Measurements from ENCODE around the gene KCTD6.

KCTD6 gene

DNA sequence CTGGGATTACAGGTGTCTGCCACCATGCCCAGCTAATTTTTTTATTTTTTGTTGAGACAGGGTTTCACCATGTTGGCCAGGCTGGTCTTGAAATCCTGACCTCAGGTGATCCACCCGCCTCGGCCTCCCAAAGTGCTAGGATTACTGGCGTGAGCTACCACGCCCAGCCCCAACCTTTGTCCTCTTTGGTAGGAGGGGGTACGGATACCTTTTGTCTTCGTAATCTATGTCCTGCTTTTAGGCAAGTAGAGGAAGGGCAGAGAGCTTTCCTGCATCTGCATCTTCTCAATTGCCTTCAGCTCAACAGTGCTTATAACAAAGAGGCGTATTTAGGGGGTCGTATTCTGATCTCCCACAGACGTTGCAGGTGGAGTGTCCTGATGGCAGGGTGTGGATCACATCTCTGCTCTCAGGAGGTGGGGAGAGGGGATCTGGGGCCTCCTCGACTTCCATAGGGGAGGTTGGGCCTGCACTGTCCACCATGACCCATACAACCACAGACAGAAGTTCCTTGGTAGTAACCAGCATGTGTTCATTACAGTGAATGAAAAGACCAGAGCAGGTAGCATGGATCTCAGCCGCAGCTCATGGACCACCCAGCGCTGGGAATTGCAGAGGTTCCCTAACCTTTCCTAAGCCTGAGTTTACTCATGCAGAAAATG is 21.4 kb upstream of the KCTD6 start:
- H3K4me1 ChIP-seq (ENCODE audit: control insufficient read depth in 5 of 5, insufficient read depth in 5 of 5, low read length in 5 of 5): peaks cover 0 to 12% (median 0%) of the 10 kb centered on the region in 5 donors
- H3K27me3 ChIP-seq (ENCODE audit: control insufficient read depth in 5 of 5, insufficient read depth in 4 of 5, low read length in 5 of 5): no peaks in the 10 kb centered on the region
- no peaks in the 10 kb centered on the region for H3K9me3 ChIP-seq (ENCODE audit: control insufficient read depth in 5 of 5, low read length in 5 of 5)
- no peaks in the 10 kb centered on the region for H3K36me3 ChIP-seq (ENCODE audit: control insufficient read depth in 5 of 5, insufficient read depth in 5 of 5, low read length in 5 of 5)
- no peak overlapping the region for H3K9ac ChIP-seq (ENCODE audit: low read length in 5 of 5)
- no peak overlapping the region for H3K4me3 ChIP-seq (ENCODE audit: low read depth in 1 of 5, low read length in 5 of 5)
- no peak overlapping the region for H3K27ac ChIP-seq (ENCODE audit: low read depth, low read length)

DNA sequence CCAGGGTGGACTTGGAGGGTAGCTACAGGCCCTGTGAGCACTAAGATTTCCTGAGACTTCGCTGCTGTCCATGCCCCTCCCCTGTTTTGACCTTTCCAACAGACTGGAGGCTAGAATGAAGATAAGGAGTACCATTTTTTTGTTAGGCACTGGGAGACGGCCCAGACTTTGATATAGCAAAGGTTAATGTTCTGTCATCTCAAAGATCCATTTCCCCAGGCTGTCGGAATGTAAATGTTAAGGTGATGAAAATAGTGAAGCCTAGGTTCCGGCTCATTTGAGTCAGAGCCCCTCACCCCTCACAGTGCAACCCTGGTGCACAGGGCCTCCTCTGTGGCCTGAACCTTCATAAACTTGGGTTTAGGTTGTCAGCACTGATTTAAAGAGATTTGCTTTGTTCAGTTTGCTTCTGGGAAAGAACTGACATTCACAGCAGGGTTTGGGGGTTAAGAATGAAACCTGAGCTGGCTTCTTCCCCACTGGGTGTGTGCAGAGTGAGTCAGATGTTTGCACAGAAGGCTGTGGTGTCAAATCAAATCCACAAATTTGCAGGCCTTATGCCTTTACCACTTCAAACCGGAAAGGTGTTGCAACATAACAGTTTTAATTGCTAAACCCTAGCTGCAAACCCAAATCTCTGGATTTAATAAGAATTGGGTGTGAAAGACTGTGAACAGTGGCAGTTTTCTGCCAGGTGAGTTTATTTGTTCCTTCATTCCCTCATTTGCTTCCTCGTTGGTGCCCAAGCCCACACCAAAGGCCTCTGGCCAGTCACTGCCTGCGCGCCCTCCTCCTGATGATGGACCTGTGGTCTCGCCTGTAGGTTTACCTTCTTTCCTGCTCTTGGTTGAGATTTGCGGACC is 20.6 kb upstream of the KCTD6 start:
- Histone ChIP-seq H3K27me3 (ENCODE audit: control insufficient read depth in 5 of 5, insufficient read depth in 4 of 5, low read length in 5 of 5) (no peaks in the 10 kb centered on the region), H3K4me1 (ENCODE audit: control insufficient read depth in 5 of 5, insufficient read depth in 5 of 5, low read length in 5 of 5) (peaks cover 0 to 12% (median 0%) of the 10 kb centered on the region in 5 donors), H3K36me3 (ENCODE audit: control insufficient read depth in 5 of 5, insufficient read depth in 5 of 5, low read length in 5 of 5) (no peaks in the 10 kb centered on the region), H3K9ac (ENCODE audit: low read length in 5 of 5) (no peak overlapping the region), H3K9me3 (ENCODE audit: control insufficient read depth in 5 of 5, low read length in 5 of 5) (no peaks in the 10 kb centered on the region), H3K4me3 (ENCODE audit: low read depth in 1 of 5, low read length in 5 of 5) (no peak overlapping the region), H3K27ac (ENCODE audit: low read depth, low read length) (no peak overlapping the region)

DNA sequence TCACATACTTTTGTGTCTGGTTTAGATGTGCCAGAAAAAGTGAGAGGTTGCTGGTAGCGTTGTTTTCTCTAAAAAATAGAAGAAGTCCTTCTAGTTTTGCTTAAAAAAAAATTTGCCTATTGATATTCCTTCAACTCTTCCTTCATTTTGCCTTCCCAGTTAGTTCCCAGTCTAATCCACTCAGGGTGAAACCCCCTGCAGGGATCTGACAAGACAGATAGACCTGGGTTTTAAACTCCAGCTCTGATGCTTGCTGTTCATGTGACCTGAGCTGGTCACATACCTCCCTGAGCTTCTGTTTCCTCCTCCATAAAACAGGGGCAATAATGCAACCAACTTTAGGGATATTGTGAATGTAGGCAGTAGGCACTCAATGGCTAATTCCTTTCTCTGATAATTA is 18.6 kb upstream of the KCTD6 start:
- no peak overlapping the region for H3K4me3 ChIP-seq (ENCODE audit: low read depth in 1 of 5, low read length in 5 of 5)
- H3K4me1 ChIP-seq (ENCODE audit: control insufficient read depth in 5 of 5, insufficient read depth in 5 of 5, low read length in 5 of 5): peaks cover 0 to 12% (median 0%) of the 10 kb centered on the region in 5 donors
- no peak overlapping the region for H3K27ac ChIP-seq (ENCODE audit: low read depth, low read length)
- H3K27me3 ChIP-seq (ENCODE audit: control insufficient read depth in 5 of 5, insufficient read depth in 4 of 5, low read length in 5 of 5): no peaks in the 10 kb centered on the region
- no peaks in the 10 kb centered on the region for H3K36me3 ChIP-seq (ENCODE audit: control insufficient read depth in 5 of 5, insufficient read depth in 5 of 5, low read length in 5 of 5)
- H3K9ac ChIP-seq (ENCODE audit: low read length in 5 of 5): no peak overlapping the region
- H3K9me3 ChIP-seq (ENCODE audit: control insufficient read depth in 5 of 5, low read length in 5 of 5): no peaks in the 10 kb centered on the region

DNA sequence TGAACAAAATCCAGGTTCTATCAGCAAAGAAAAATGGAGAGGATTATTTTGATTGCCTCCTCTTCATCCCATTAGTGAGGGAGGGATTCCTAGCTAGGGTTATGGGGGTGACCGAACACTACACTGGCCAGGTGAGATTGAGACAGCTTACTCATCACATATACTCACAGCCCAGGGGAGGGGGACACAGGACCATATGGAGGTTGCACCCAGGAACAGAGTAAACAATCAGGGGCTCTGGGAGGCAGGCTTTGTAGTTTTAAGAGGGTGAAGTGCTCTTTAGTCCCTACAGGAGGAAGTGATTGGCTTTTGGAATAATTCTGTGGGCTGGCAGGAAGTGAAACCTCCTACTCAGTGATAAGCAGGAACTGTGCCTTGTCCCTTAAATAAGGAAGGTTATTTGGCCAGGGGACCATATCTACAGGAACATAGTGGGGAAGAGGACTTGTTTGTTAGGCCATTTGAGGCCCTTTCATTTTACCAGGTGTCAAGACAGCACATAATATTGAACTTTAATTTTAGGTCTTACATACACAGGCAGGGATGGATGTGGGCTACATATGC is 17.5 kb upstream of the KCTD6 start:
- no peaks in the 10 kb centered on the region for H3K27me3 ChIP-seq (ENCODE audit: control insufficient read depth in 5 of 5, insufficient read depth in 4 of 5, low read length in 5 of 5)
- H3K9ac ChIP-seq (ENCODE audit: low read length in 5 of 5): no peak overlapping the region
- no peak overlapping the region for H3K27ac ChIP-seq (ENCODE audit: low read depth, low read length)
- no peaks in the 10 kb centered on the region for H3K36me3 ChIP-seq (ENCODE audit: control insufficient read depth in 5 of 5, insufficient read depth in 5 of 5, low read length in 5 of 5)
- H3K4me3 ChIP-seq (ENCODE audit: low read depth in 1 of 5, low read length in 5 of 5): no peak overlapping the region
- no peaks in the 10 kb centered on the region for H3K9me3 ChIP-seq (ENCODE audit: control insufficient read depth in 5 of 5, low read length in 5 of 5)
- H3K4me1 ChIP-seq (ENCODE audit: control insufficient read depth in 5 of 5, insufficient read depth in 5 of 5, low read length in 5 of 5): peaks cover 0 to 12% (median 0%) of the 10 kb centered on the region in 5 donors

DNA sequence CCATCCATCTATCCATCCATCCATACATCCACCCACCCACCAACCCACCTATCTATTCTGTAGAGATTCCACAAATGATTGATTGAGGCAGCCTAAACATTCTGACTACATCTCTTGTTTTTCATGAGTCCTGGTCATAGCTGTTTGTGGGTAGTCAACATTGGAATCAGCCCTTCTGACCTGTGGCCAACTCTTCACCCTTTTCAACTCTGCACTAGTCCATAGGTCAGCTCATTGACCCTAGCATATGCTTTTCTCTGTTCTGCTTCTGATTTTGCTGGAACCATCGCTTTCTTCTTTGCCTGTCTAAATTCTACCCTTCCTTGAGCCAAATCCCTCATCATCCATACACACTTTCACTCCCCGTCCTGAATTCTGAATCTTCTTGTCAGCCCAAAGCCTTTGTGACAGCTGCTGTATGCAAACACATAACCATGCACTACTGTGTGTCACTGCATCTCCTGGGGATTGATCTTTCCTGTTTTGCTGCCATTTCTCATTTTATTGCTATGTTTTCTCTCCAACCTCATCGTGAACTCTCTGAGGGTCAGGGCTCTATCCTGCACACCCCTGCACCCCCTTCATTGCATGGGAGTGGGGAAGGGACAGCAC is 16.8 kb upstream of the KCTD6 start:
- H3K4me1 ChIP-seq (ENCODE audit: control insufficient read depth in 5 of 5, insufficient read depth in 5 of 5, low read length in 5 of 5): peaks cover 0 to 12% (median 0%) of the 10 kb centered on the region in 5 donors

DNA sequence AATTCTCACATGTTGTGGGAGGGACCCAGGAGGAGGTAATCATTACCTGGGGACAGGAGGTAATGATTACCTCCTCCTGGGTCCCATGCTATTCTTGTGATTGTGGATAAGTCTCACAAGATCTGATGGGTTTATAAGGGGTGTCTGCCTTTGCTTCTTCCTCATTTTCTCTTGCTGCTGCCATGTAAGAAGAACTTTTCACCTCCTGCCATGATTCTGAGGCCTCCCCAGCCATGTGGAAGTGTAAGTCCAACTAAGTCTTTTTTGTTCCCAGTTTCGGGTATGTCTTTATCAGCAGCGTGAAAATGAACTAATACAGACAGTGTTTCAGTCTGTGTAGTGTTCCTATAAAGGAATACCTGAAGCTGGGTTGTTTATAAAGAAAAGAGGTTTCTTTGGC is 13.1 kb upstream of the KCTD6 start:
- no peaks in the 10 kb centered on the region for H3K27me3 ChIP-seq (ENCODE audit: control insufficient read depth in 5 of 5, insufficient read depth in 4 of 5, low read length in 5 of 5)
- H3K9me3 ChIP-seq (ENCODE audit: control insufficient read depth in 5 of 5, low read length in 5 of 5): no peaks in the 10 kb centered on the region
- H3K9ac ChIP-seq (ENCODE audit: low read length in 5 of 5): no peak overlapping the region
- H3K4me3 ChIP-seq (ENCODE audit: low read depth in 1 of 5, low read length in 5 of 5): no peak overlapping the region
- no peak overlapping the region for H3K27ac ChIP-seq (ENCODE audit: low read depth, low read length)
- H3K36me3 ChIP-seq (ENCODE audit: control insufficient read depth in 5 of 5, insufficient read depth in 5 of 5, low read length in 5 of 5): no peaks in the 10 kb centered on the region
- peaks cover 0 to 12% (median 0%) of the 10 kb centered on the region in 5 donors for H3K4me1 ChIP-seq (ENCODE audit: control insufficient read depth in 5 of 5, insufficient read depth in 5 of 5, low read length in 5 of 5)

More for the DNA sequence above, 16.8 kb upstream of the KCTD6 start:
- Histone ChIP-seq H3K27ac (ENCODE audit: low read depth, low read length) (no peak overlapping the region), H3K9ac (ENCODE audit: low read length in 5 of 5) (no peak overlapping the region), H3K9me3 (ENCODE audit: control insufficient read depth in 5 of 5, low read length in 5 of 5) (no peaks in the 10 kb centered on the region), H3K36me3 (ENCODE audit: control insufficient read depth in 5 of 5, insufficient read depth in 5 of 5, low read length in 5 of 5) (no peaks in the 10 kb centered on the region), H3K4me3 (ENCODE audit: low read depth in 1 of 5, low read length in 5 of 5) (no peak overlapping the region), H3K27me3 (ENCODE audit: control insufficient read depth in 5 of 5, insufficient read depth in 4 of 5, low read length in 5 of 5) (no peaks in the 10 kb centered on the region)

DNA sequence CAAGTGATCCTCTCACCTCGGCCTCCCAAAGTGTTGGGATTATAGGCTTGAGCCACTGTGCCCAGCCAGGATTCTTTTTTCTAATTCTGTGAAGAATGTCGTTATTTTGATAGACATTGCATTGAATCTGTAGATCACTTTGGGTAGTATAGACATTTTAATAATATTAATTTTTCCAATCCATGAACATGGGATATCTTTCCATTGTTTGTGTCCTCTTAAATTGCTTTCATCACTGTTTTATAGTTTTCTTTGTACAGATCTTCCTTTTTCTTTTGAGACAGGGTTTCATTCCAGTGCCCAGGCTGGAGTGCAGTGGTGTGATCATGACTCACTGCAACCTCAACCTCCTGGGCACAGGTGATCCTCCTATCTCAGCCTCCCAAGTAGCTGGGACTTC is 11.6 kb upstream of the KCTD6 start:
- Histone ChIP-seq H3K9me3 (ENCODE audit: control insufficient read depth in 5 of 5, low read length in 5 of 5) (no peaks in the 10 kb centered on the region), H3K27ac (ENCODE audit: low read depth, low read length) (no peak overlapping the region), H3K27me3 (ENCODE audit: control insufficient read depth in 5 of 5, insufficient read depth in 4 of 5, low read length in 5 of 5) (no peaks in the 10 kb centered on the region), H3K9ac (ENCODE audit: low read length in 5 of 5) (no peak overlapping the region), H3K4me3 (ENCODE audit: low read depth in 1 of 5, low read length in 5 of 5) (no peak overlapping the region), H3K36me3 (ENCODE audit: control insufficient read depth in 5 of 5, insufficient read depth in 5 of 5, low read length in 5 of 5) (no peaks in the 10 kb centered on the region), H3K4me1 (ENCODE audit: control insufficient read depth in 5 of 5, insufficient read depth in 5 of 5, low read length in 5 of 5) (peaks cover 0 to 14% (median under 1%) of the 10 kb centered on the region in 5 donors)

DNA sequence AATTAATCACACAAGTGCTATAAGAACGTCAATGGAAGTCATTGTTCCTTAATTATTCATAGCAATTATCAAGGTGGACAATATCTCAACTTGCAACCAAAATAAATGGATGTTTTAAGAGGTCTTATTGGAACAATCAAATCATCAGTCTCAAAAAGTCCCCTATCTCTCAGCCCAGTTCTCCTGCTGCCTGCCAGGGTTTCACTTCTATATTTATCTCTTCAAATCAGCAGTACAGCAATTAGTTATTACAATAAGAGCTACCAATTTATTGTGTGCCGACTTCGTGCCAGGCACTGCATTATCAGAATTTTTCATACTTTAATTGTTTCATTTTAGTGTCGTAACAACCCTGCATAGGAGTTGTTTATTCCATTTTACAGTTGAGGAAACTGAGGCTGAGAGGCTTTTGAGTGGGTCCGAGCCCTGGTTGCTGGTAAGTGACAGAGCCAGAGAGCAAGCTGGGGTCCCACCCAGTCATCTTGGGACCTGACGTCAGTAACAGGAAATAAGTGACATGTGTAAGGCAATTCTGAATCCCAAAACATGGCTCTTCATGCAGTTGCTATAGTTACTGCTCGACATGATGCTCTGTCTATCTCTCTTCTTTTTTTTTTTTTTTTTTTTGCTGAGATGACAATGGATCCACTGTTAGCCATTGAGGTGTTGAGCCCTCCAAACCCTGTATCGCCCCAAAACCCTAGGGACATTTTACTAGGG is 8.8 kb upstream of the KCTD6 start:
- peaks cover 3 to 23% (median 10%) of the 10 kb centered on the region in 5 donors for H3K4me1 ChIP-seq (ENCODE audit: control insufficient read depth in 5 of 5, insufficient read depth in 5 of 5, low read length in 5 of 5)

DNA sequence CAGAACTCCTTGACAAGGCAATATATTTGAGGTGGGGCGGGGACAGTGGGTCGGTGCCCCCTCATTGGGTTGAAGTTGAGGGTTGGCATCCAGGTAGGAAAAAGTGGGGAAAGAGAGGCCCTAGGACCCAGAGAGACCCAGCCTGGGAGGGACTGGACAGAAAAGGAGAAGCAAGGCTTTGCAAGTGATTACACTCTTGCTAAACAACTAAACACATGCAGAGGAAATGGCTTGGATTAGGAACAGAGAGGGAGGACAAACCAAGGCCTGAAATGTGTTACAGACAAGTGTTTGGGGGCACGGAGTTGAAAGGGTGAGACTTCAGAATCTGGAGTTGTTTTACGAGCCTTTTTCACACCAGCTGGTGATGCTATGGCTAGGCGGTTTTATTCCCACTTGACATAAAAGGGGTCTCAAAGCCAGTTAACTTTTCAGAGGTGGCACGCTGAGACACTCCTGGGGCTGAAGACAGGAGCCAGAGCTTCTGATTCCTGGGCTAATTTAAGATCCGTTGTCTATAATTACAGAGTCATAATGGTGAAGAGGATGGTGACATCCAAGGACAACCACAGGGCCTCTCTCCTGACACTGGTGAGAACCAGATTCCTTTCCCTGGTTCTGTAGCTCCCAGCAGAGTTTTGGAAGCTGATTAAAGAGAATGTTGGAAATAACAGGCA is 7.7 kb upstream of the KCTD6 start:
- Histone ChIP-seq H3K4me3 (ENCODE audit: low read depth in 1 of 5, low read length in 5 of 5) (no peak overlapping the region), H3K27ac (ENCODE audit: low read depth, low read length) (no peak overlapping the region), H3K4me1 (ENCODE audit: control insufficient read depth in 5 of 5, insufficient read depth in 5 of 5, low read length in 5 of 5) (peaks cover 3 to 23% (median 10%) of the 10 kb centered on the region in 5 donors), H3K27me3 (ENCODE audit: control insufficient read depth in 5 of 5, insufficient read depth in 4 of 5, low read length in 5 of 5) (peaks cover 0 to 4% (median 0%) of the 10 kb centered on the region in 5 donors), H3K9me3 (ENCODE audit: control insufficient read depth in 5 of 5, low read length in 5 of 5) (no peaks in the 10 kb centered on the region), H3K9ac (ENCODE audit: low read length in 5 of 5) (no peak overlapping the region), H3K36me3 (ENCODE audit: control insufficient read depth in 5 of 5, insufficient read depth in 5 of 5, low read length in 5 of 5) (no peaks in the 10 kb centered on the region)

More for the DNA sequence above, 8.8 kb upstream of the KCTD6 start:
- no peak overlapping the region for H3K9ac ChIP-seq (ENCODE audit: low read length in 5 of 5)
- H3K36me3 ChIP-seq (ENCODE audit: control insufficient read depth in 5 of 5, insufficient read depth in 5 of 5, low read length in 5 of 5): no peaks in the 10 kb centered on the region
- no peaks in the 10 kb centered on the region for H3K9me3 ChIP-seq (ENCODE audit: control insufficient read depth in 5 of 5, low read length in 5 of 5)
- peaks cover 0 to 4% (median 0%) of the 10 kb centered on the region in 5 donors for H3K27me3 ChIP-seq (ENCODE audit: control insufficient read depth in 5 of 5, insufficient read depth in 4 of 5, low read length in 5 of 5)
- no peak overlapping the region for H3K27ac ChIP-seq (ENCODE audit: low read depth, low read length)
- no peak overlapping the region for H3K4me3 ChIP-seq (ENCODE audit: low read depth in 1 of 5, low read length in 5 of 5)

Measured in subcutaneous abdominal adipose tissue (tissue), 5 donors.